Vagina (tissue), 2 donors: ENCODE measurements around the gene ZNF488.

Experiments used
- POLR2A ChIP-seq, 2 donors: fragments of 450-650 bp; IDR thresholded peaks; one replicate each; pipeline ENCODE4 v1.6.1; 2017; ENCODE audit warnings: antibody characterized with exemption in 2 of 2, mild to moderate bottlenecking in 2 of 2, moderate library complexity in 2 of 2
- POLR2AphosphoS5 ChIP-seq, 2 donors: sonication (generic); formaldehyde crosslinking; IDR thresholded peaks; one replicate each; pipeline ENCODE4 v1.9.0; 2017; ENCODE audit warnings: antibody characterized with exemption in 2 of 2, mild to moderate bottlenecking in 2 of 2, low read depth in 1 of 2; ENCODE audit not compliant: insufficient read depth in 1 of 2

DNA sequence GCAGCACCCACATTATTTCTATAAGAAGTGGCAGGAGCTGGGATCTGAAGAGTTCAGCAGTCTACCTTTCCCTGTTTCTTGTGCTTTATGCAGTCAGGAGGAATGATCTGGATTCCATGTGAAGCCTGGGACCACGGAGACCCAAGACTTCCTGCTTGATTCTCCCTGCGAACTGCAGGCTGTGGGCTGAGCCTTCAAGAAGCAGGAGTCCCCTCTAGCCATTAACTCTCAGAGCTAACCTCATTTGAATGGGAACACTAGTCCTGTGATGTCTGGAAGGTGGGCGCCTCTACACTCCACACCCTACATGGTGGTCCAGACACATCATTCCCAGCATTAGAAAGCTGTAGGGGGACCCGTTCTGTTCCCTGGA, 36.8 kb downstream of the ZNF488 start:
- no peak for TF ChIP-seq POLR2A (IDR thresholded peaks at IDR 0.05)
- TF ChIP-seq POLR2AphosphoS5 (IDR thresholded peaks at IDR 0.05; ENCODE audit: insufficient read depth in 1 of 2, low read depth in 1 of 2) = no peak
